HG02678 (cell line): ENCODE results near the gene DDX39A.

Source experiments
- ATAC-seq: cut with Tn5 transposase; IDR thresholded peaks from one replicate; pipeline ENCODE4 v1.9.1; 2021; ENCODE audit warnings: mild to moderate bottlenecking, moderate library complexity; ENCODE audit not compliant: unreplicated experiment

The DDX39A gene

GRCh38 chr19:14434543-14435319 lies 15.6 kb upstream of the DDX39A start:
- ATAC-seq, result no peak

- peak; percentile 32 for ATAC-seq
Measured at GRCh38 chr19:14433554-14434501, 14.7 kb upstream of the DDX39A start.

GRCh38 chr19:14432791-14433553 lies 13.8 kb upstream of the DDX39A start, which contains the start of gene PKN1:
Gene PKN1, plus strand, starts transcription at chr19:14433306. Its CDS starts 216 bp downstream, at chr19:14433522.
- ATAC-seq, result peak; percentile 42

- no peak for ATAC-seq
Measured at GRCh38 chr19:14430712-14431111, 11.6 kb upstream of the DDX39A start.

GRCh38 chr19:14428882-14429416 lies 9.8 kb upstream of the DDX39A start:
- no peak for ATAC-seq

- ATAC-seq, result no peak
Measured at GRCh38 chr19:14427461-14427860, 8.3 kb upstream of the DDX39A start.

- ATAC-seq, result no peak
Measured at GRCh38 chr19:14425696-14426138, 6.6 kb upstream of the DDX39A start.

- peak; percentile 44 for ATAC-seq
Measured at GRCh38 chr19:14418856-14419105, 360 bp downstream of the DDX39A start.

- ATAC-seq, result no peak
Measured at GRCh38 chr19:14416817-14417231, 2.3 kb downstream of the DDX39A start.

- ATAC-seq, result no peak
Measured at GRCh38 chr19:14414926-14415690, 4.0 kb downstream of the DDX39A start.

- ATAC-seq, result no peak
Measured at GRCh38 chr19:14413693-14414181, 5.4 kb downstream of the DDX39A start.

GRCh38 chr19:14412996-14413692 lies 6.0 kb downstream of the DDX39A start:
- no peak for ATAC-seq

- no peak for ATAC-seq
Measured at GRCh38 chr19:14412324-14412995, 6.7 kb downstream of the DDX39A start.

GRCh38 chr19:14411938-14412245 lies 7.2 kb downstream of the DDX39A start:
- no peak for ATAC-seq

- no peak for ATAC-seq
Measured at GRCh38 chr19:14411161-14411937, 7.8 kb downstream of the DDX39A start.

- ATAC-seq, result no peak
Measured at GRCh38 chr19:14410091-14411051, 8.8 kb downstream of the DDX39A start.
